H1 (cell line): Measurements from ENCODE around the gene OTUD5.

Experiments
- EZH2 ChIP-seq: fragments of 200-600 bp; sonication (generic); IDR thresholded peaks from 2 replicates; pipeline ENCODE4 v1.7.1; 2012; ENCODE audit warnings: low read depth, mild to moderate bottlenecking, moderate library complexity, low read length, inconsistent platforms; ENCODE audit not compliant: severe bottlenecking
- POLR2AphosphoS5 ChIP-seq: IDR thresholded peaks from 2 replicates; pipeline ENCODE4 v1.6.1; 2011; ENCODE audit warnings: low read depth, low read length
- RAD21 ChIP-seq, 2 experiments: IDR thresholded peaks in 1 of 2; conservative IDR thresholded peaks in 1 of 2; 2 replicates each; pipeline ENCODE4 v1.6.1; 2011; ENCODE audit warnings: low read depth in 2 of 2, low read length in 2 of 2, improper control_type of control experiment in 1 of 2, inconsistent platforms in 1 of 2, mild to moderate bottlenecking in 1 of 2, moderate library complexity in 1 of 2
- SUZ12 ChIP-seq: fragments of 200-600 bp; sonication (generic); IDR thresholded peaks from 2 replicates; pipeline ENCODE4 v1.6.1; 2012; ENCODE audit warnings: mild to moderate bottlenecking, inconsistent platforms, low read length, moderate library complexity, mixed read lengths
- YY1 ChIP-seq: IDR thresholded peaks from 2 replicates; pipeline ENCODE4 v1.6.1; 2011; ENCODE audit warnings: low read depth, mild to moderate bottlenecking, low read length
- TF ChIP-seq, protein P1 (sequence below), 3 experiments: IDR thresholded peaks; 1 replicate in 2 of 3; 2 replicates in 1 of 3; pipeline versions ENCODE4 v1.5.1 to v1.6.1; 2011; ENCODE audit warnings: low read length in 3 of 3, mild to moderate bottlenecking in 3 of 3, inconsistent platforms in 2 of 3, low read depth in 1 of 3, moderate library complexity in 1 of 3; ENCODE audit not compliant: insufficient read depth in 1 of 3; ENCODE audit errors: control extremely low read depth in 1 of 3

DNA sequence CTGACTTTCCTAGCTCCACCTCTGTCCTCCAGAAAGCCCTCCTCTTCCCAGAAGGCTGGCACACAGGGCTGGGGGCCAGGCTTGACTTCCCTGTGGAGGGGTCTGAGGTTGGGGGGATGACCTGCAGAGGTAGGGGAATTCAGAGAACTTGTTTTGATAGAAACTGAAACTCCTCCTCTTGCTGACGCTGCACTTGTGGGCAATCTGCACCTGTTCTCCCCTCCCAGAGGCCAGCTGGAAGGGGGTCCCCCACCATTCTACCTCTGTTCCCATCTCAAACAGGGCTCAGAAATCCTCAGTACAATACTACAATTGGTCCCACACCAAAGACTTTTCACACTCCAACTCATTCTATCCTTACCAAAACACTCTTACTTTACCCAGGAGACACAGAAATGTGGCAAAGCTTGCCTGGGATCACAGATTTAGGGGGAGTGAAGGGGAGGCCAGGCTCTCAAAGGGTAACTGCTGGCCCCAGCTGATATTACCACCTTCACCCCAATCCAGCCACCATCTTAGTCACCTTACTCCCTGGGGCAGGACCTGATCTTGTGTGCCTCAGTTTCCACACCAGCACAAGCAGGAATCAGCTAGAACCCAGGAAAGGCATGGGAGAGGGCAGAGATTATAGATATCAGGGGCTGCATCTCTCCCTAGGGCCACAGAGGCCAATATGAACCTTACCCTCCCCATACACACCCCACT, 18.5 kb downstream of the OTUD5 start:
- TF ChIP-seq, protein P1, sequence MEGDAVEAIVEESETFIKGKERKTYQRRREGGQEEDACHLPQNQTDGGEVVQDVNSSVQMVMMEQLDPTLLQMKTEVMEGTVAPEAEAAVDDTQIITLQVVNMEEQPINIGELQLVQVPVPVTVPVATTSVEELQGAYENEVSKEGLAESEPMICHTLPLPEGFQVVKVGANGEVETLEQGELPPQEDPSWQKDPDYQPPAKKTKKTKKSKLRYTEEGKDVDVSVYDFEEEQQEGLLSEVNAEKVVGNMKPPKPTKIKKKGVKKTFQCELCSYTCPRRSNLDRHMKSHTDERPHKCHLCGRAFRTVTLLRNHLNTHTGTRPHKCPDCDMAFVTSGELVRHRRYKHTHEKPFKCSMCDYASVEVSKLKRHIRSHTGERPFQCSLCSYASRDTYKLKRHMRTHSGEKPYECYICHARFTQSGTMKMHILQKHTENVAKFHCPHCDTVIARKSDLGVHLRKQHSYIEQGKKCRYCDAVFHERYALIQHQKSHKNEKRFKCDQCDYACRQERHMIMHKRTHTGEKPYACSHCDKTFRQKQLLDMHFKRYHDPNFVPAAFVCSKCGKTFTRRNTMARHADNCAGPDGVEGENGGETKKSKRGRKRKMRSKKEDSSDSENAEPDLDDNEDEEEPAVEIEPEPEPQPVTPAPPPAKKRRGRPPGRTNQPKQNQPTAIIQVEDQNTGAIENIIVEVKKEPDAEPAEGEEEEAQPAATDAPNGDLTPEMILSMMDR (IDR thresholded peaks at IDR 0.05; ENCODE audit: control extremely low read depth in 1 of 3, insufficient read depth in 1 of 3, low read depth in 1 of 3, low read length in 3 of 3) = no peak
- TF ChIP-seq YY1 = no peak
- TF ChIP-seq POLR2AphosphoS5 = no peak
- TF ChIP-seq SUZ12 = no peak
- no peak for TF ChIP-seq RAD21 (IDR thresholded peaks at IDR 0.05 in 1 of 2, conservative IDR thresholded peaks at IDR 0.05 in 1 of 2; ENCODE audit: low read depth in 2 of 2, low read length in 2 of 2)
- no peak for TF ChIP-seq EZH2
